Right atrium auricular region (tissue), 2 donors: ENCODE results near the gene SERTM1. TPM values are rescaled to one million over a fixed set of nuclear protein-coding genes. Genes with fewer than 3 reads are reported as not detected.

Experiments
- DNase-seq: peaks from one replicate; pipeline ENCODE4 v3.0.0-alpha.2; 2019; ENCODE audit warnings: low spot score
- H3K27ac ChIP-seq, 2 donors: fragments of 200-600 bp; sonication (generic); 1 replicate in 1 of 2; 2 replicates in 1 of 2; pipeline ENCODE4 v1.5.1; 2016 to 2019
- H3K27me3 ChIP-seq, 2 donors: fragments of 200-600 bp; sonication (generic); one replicate each; pipeline versions ENCODE4 v1.5.1 to v1.6.0; 2017 to 2019
- H3K36me3 ChIP-seq: fragments of 200-600 bp; sonication (generic); one replicate; pipeline ENCODE4 v1.5.1; 2016
- H3K4me1 ChIP-seq, 2 donors: fragments of 200-600 bp; sonication (generic); one replicate each; pipeline versions ENCODE4 v1.5.1 to v1.6.0; 2017 to 2019
- H3K4me3 ChIP-seq, 2 donors: fragments of 200-600 bp; sonication (generic); 1 replicate in 1 of 2; 2 replicates in 1 of 2; pipeline ENCODE4 v1.5.1; 2017 to 2019; ENCODE audit warnings: mild to moderate bottlenecking in 1 of 2, moderate library complexity in 1 of 2
- H3K9me3 ChIP-seq, 2 donors: fragments of 200-600 bp; sonication (generic); one replicate each; pipeline ENCODE4 v1.5.1; 2019
- total RNA-seq, 2 donors: library from RNA; depleted of rRNA; stranded (reverse); fragments of >200 nt; gene quantifications; one replicate each; pipeline ENCODE4 v1.1.0, GENCODE V29; 2016
- TF ChIP-seq, protein P1 (sequence below), 2 donors: fragments of 200-600 bp; sonication (generic); IDR thresholded peaks; one replicate each; pipeline ENCODE4 v1.5.1; 2019; ENCODE audit warnings: antibody characterized with exemption in 2 of 2

The SERTM1 gene
- total RNA-seq, 2 donors from 2014 or later: 0.30 to 0.98 TPM

DNA sequence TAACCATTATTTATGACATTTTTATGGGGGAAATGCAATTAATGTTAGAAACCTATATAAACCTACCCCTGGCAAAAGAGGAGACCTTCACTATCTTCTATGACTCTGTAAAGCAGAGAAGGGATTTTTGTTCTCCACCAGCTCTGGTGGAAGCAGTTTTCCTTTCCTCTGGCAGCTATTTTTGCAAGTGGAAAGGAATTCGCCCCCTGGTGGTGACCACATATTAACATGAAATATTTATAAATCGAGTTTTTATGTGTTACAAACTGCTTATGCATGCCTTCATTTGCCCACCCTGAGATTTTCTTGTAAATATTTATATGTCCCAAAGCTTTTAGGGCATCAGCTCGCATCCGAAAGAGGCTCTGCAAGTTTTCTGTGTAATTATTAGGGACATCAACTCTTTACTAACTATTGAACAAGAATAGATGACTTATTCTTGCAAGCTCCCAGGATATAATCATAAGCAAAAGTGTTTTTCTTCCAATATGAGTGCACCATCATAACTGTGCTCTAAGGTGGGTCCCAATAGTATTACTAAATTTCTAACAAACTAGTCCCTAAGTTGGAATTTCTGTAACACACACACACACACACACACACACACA is 62.4 kb downstream of the SERTM1 start:
- H3K27ac ChIP-seq: no peak overlapping the region
- no peaks in the 10 kb centered on the region for H3K4me1 ChIP-seq
- H3K9me3 ChIP-seq: no peaks in the 10 kb centered on the region
- TF ChIP-seq, protein P1, sequence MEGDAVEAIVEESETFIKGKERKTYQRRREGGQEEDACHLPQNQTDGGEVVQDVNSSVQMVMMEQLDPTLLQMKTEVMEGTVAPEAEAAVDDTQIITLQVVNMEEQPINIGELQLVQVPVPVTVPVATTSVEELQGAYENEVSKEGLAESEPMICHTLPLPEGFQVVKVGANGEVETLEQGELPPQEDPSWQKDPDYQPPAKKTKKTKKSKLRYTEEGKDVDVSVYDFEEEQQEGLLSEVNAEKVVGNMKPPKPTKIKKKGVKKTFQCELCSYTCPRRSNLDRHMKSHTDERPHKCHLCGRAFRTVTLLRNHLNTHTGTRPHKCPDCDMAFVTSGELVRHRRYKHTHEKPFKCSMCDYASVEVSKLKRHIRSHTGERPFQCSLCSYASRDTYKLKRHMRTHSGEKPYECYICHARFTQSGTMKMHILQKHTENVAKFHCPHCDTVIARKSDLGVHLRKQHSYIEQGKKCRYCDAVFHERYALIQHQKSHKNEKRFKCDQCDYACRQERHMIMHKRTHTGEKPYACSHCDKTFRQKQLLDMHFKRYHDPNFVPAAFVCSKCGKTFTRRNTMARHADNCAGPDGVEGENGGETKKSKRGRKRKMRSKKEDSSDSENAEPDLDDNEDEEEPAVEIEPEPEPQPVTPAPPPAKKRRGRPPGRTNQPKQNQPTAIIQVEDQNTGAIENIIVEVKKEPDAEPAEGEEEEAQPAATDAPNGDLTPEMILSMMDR (IDR thresholded peaks at IDR 0.05): peak; percentile 50 to 83
- no peak overlapping the region for H3K4me3 ChIP-seq
- H3K27me3 ChIP-seq: no peaks in the 10 kb centered on the region
- no peaks in the 10 kb centered on the region for H3K36me3 ChIP-seq
- DNase-seq: no peak

DNA sequence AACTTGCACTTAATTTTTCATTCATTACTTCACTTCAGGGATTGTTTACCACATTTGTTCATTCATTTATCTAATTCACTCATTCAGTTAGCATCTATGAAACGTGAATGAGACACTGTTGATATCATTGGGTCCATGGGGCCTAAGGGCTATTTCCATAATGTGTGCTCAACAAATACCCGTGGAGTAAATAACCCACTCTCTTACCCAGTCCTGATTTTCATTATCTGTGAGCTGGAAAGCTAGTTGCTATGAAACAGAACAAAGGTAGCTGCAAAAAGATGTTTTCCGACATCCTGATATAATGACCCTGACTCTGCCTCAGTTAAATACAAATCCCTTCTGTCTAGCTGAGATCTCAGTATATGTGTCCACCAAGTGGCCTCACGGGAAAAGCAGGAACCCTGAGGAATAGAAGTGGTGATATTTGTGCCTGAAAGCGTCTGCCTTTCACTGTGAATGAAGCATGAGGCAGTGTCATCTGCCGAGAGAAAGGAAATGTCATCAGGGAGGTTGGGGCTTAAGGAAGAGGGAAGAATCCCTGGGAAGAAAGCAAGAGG is 63.8 kb downstream of the SERTM1 start:
- Histone ChIP-seq H3K4me1 (no peaks in the 10 kb centered on the region), H3K4me3 (no peak overlapping the region), H3K27ac (no peak overlapping the region), H3K36me3 (no peaks in the 10 kb centered on the region), H3K9me3 (no peaks in the 10 kb centered on the region), H3K27me3 (no peaks in the 10 kb centered on the region)
- TF ChIP-seq, protein P1 (IDR thresholded peaks at IDR 0.05): no peak
- DNase-seq: no peak

DNA sequence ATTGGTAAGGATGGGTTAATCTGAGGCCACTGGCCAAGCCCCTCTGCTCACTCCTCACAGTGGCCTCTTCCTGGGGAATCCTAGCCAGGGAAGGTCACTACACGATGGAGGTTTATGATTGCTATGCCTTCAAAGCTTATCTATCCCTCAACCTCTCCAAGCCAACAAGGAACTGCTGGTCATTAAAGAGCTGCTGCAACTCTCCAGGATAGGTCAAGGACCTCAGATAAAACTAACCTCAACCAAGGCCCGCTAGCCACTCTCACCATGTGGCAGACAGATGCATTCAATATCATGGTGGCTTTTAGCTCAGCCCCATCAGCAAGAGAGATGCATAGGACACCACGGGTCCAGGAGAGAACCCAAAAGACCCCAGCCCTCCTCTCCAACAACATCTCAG is 71.6 kb downstream of the SERTM1 start:
- Histone ChIP-seq H3K4me1 (no peaks in the 10 kb centered on the region), H3K36me3 (no peaks in the 10 kb centered on the region), H3K4me3 (no peak overlapping the region), H3K9me3 (no peaks in the 10 kb centered on the region), H3K27ac (no peak overlapping the region), H3K27me3 (no peaks in the 10 kb centered on the region)
- TF ChIP-seq, protein P1 (IDR thresholded peaks at IDR 0.05): no peak
- no peak for DNase-seq

DNA sequence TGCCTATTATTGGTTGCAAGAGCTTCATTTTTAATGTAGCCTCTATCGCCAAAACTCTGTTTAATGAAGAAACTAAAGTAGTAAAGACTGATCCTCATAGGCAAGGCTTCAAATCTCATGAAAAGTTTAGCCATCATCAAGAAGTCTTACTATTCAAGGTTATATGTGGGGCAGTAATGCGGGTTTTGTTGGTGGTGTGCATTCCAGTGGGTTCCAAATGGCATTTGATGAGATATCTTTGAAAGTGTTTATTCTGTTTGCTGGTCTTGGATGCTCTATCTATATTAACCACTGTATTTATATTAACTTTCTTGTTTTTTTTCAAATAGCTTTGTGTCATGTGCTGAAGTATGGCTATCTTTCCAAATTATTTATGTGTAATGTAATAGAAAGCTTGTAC is 72.2 kb downstream of the SERTM1 start:
- no peaks in the 10 kb centered on the region for H3K27me3 ChIP-seq
- H3K27ac ChIP-seq: no peak overlapping the region
- no peaks in the 10 kb centered on the region for H3K36me3 ChIP-seq
- TF ChIP-seq, protein P1 (IDR thresholded peaks at IDR 0.05): no peak
- no peak for DNase-seq
- H3K9me3 ChIP-seq: no peaks in the 10 kb centered on the region
- no peaks in the 10 kb centered on the region for H3K4me1 ChIP-seq
- H3K4me3 ChIP-seq: no peak overlapping the region

Other genes starting within 250 kb of the SERTM1 start
- gene CCNA1, start 241.5 kb upstream of the SERTM1 start, total RNA-seq: not detected
- gene RFXAP, start 145.2 kb downstream of the SERTM1 start, total RNA-seq: 1 to 10 TPM; 1.7 to 2.2 TPM
- 10 to 100 TPM in 1 of 2 donors, 1 to 10 TPM in 1; 3.2 to 15.6 TPM for gene SMAD9, start 246.2 kb downstream of the SERTM1 start, total RNA-seq